ENCODE measurements around the gene CENPA. TPM values are rescaled to one million over a fixed set of nuclear protein-coding genes. Genes with fewer than 3 reads are reported as not detected.

Gene CENPA
- total and polyA plus RNA-seq, 10 donors, result 0.80 to 7.3 (median 4.0) TPM; not detected in 1

DNA sequence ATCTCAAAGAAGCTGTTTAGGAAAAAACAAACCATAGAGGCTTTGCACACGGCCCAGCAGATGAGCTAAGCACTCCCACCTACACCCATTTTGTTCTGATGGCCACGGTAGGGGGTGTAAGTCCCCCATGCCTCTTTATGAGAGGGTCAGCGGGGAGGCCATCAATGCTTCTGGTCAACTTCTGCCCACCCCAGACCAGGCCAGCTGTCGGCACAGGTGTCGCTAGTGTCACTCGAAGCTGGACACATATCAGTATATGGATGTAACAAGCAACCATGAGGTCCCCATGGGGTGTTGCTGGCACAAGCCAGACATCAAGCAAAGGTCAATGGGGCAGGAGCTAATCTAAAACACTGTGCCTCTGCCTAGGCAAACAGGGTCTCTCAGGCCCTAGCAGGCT lies 45.5 kb upstream of the CENPA start:
- 74 to 86% (median 83%) methylated on average over 5 to 6 of the region's 6 CpGs for WGBS, 5 donors
- DNase-seq, result no peak
- intact Hi-C loops (cut with DNase I; ENCODE audit: low total_unique reads), result no loop called here

GRCh38 chr2:26740890-26741302 lies 45.0 kb upstream of the CENPA start:
- Histone ChIP-seq H3K36me3 (no peaks in the 10 kb centered on the region), H3K4me1 (peaks cover 0 to 21% (median 7%) of the 10 kb centered on the region in 6 donors), H3K9me3 (no peaks in the 10 kb centered on the region), H3K4me3 (no peak overlapping the region), H3K27ac (no peak overlapping the region), H3K27me3 (replicated peaks in 1 of 7) (peaks cover 0 to 6% (median 0%) of the 10 kb centered on the region in 7 donors)
- no peak for DNase-seq
- intact Hi-C loops (cut with DNase I; ENCODE audit: low total_unique reads), result no loop called here
- TF ChIP-seq CTCF (IDR thresholded peaks at IDR 0.05 in 8 of 11, conservative IDR thresholded peaks at IDR 0.05 in 3 of 11) (peak in 1 of 11 experiments; percentile 28), POLR2AphosphoS5 (IDR thresholded peaks at IDR 0.05) (peak in 1 of 3 donors; percentile 29), POLR2A (IDR thresholded peaks at IDR 0.05) (no peak)
- WGBS, 5 donors, result 5 to 26% (median 21%) methylated on average over 8 of the region's 8 CpGs

More for the DNA sequence above, 45.5 kb upstream of the CENPA start:
- Histone ChIP-seq H3K4me1 (peaks cover 0 to 26% (median 10%) of the 10 kb centered on the region in 6 donors), H3K27ac (no peak overlapping the region), H3K9me3 (no peaks in the 10 kb centered on the region), H3K27me3 (replicated peaks in 1 of 7) (peaks cover 0 to 6% (median 0%) of the 10 kb centered on the region in 7 donors), H3K36me3 (no peaks in the 10 kb centered on the region), H3K4me3 (no peak overlapping the region)
- TF ChIP-seq POLR2A (IDR thresholded peaks at IDR 0.05) (no peak), CTCF (IDR thresholded peaks at IDR 0.05 in 8 of 11, conservative IDR thresholded peaks at IDR 0.05 in 3 of 11) (no peak), POLR2AphosphoS5 (IDR thresholded peaks at IDR 0.05) (no peak)

DNA sequence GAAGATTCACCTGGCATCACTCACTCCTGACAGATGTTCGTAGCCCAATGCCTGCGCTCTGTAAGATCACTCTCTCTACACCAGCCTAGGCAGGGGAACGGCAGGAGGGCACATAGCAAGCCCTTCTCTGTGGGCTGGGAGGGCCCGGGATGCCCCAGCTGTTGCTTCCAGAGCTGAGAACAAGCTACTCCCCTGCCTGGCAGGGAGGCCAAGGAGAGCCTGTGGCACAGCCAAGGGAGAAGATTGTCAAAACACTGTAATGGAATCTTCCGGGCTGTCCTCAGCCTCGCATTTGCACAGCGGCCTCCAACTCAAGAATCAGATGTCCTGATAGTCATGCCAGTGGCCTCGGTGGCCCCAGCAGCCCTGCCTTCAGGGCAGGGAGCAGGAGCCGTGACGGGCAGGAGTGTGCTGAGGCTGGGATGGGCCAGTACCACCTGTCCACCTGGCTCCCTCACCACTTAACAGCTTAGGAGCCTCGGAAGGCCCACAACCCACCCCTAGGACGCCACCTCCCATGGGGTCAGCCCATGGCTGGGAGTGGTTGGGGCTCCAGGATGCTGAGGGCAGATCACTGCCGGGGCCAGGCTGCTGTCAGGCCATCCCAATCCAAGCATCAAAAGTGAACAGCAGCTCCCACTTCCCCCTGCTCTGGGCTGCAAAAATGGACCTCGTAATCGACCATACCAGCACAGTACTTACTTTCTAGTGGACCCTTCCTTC lies 43.6 kb upstream of the CENPA start:
- DNase-seq, result peak; percentile 44

More for the DNA sequence above, 43.6 kb upstream of the CENPA start:
- Histone ChIP-seq H3K27ac (no peak overlapping the region), H3K36me3 (no peaks in the 10 kb centered on the region), H3K4me3 (no peak overlapping the region), H3K4me1 (peaks cover 0 to 15% (median 2%) of the 10 kb centered on the region in 6 donors), H3K27me3 (replicated peaks in 1 of 7) (peaks cover 0 to 6% (median 0%) of the 10 kb centered on the region in 7 donors), H3K9me3 (no peaks in the 10 kb centered on the region)
- intact Hi-C loops (cut with DNase I; ENCODE audit: low total_unique reads), result no loop called here
- TF ChIP-seq POLR2A (IDR thresholded peaks at IDR 0.05) (no peak), CTCF (IDR thresholded peaks at IDR 0.05 in 8 of 11, conservative IDR thresholded peaks at IDR 0.05 in 3 of 11) (no peak), POLR2AphosphoS5 (IDR thresholded peaks at IDR 0.05) (no peak)
- WGBS, 5 donors, result 86 to 93% (median 90%) methylated on average over 6 to 15 of the region's 15 CpGs
